Adrenal gland (tissue), 12 donors: Measurements from ENCODE around the gene SNCB. TPM values are rescaled to one million over a fixed set of nuclear protein-coding genes. Genes with fewer than 3 reads are reported as not detected.
A peak's percentile ranks its signal among the peaks of the same experiment; 100 is the strongest.

Source experiments
- DNase-seq, 7 donors: peaks; one replicate each; pipeline ENCODE4 v3.0.0-alpha.2; 2019 to 2020
- H3K27ac ChIP-seq, 5 donors: fragments of 200-600 bp; sonication (generic) in 4 of 5; 1 replicate in 3 of 5; 2 replicates in 2 of 5; pipeline versions ENCODE4 v1.5.1 to v1.8.0; 2016 to 2020; ENCODE audit warnings: mild to moderate bottlenecking in 1 of 5
- H3K27me3 ChIP-seq: fragments of 200-600 bp; 2 replicates; pipeline ENCODE4 v1.8.0; 2021
- H3K36me3 ChIP-seq, 2 donors: fragments of 200-600 bp; replicated peaks in 1 of 2; 1 replicate in 1 of 2; 2 replicates in 1 of 2; pipeline versions ENCODE4 v1.5.1 to v1.8.0; 2018 to 2022
- H3K4me1 ChIP-seq, 2 donors: fragments of 200-600 bp; replicated peaks in 1 of 2; 1 replicate in 1 of 2; 2 replicates in 1 of 2; pipeline versions ENCODE4 v1.5.1 to v1.8.0; 2018 to 2021
- H3K4me3 ChIP-seq, 4 donors: fragments of 200-600 bp; sonication (generic) in 3 of 4; one replicate each; pipeline ENCODE4 v1.5.1; 2016 to 2018
- H3K9me3 ChIP-seq, 3 donors: fragments of 200-600 bp; sonication (generic) in 1 of 3; replicated peaks in 1 of 3; 1 replicate in 2 of 3; 2 replicates in 1 of 3; pipeline versions ENCODE4 v1.5.1 to v1.8.0; 2016 to 2021
- CTCF ChIP-seq, 6 experiments: fragments of 450-650 bp in 4 of 6; fragments of 200-600 bp in 2 of 6; sonication (generic) in 1 of 6; IDR thresholded peaks; 1 replicate in 5 of 6; 2 replicates in 1 of 6; pipeline versions ENCODE4 v1.5.1 to v1.8.0; 2016 to 2021; ENCODE audit warnings: antibody characterized with exemption in 6 of 6, mild to moderate bottlenecking in 2 of 6, moderate library complexity in 1 of 6
- POLR2A ChIP-seq, 2 donors: fragments of 450-650 bp; IDR thresholded peaks; one replicate each; pipeline ENCODE4 v1.6.1; 2017; ENCODE audit warnings: antibody characterized with exemption in 2 of 2, mild to moderate bottlenecking in 2 of 2, moderate library complexity in 1 of 2
- WGBS, 4 donors: extraction: QIAGEN DNeasy Blood & Tissue Kit in 2 of 4; methylation state at CpG; one replicate each; pipeline versions ENCODE4 v1.1.5 to v1.1.7; 2013 to 2017; 5-methylcytosine and 5-hydroxymethylcytosine counted together
- intact Hi-C, 2 donors: fragments of 100-400 bp; cut with DNase I; formaldehyde crosslinking; loops; one replicate each; pipeline versions ENCODE4 v1.14.1 to v1.15.0; 2022 to 2023
- polyA plus RNA-seq, 3 donors: library from polyadenylated mRNA; stranded (reverse); fragments of 200-250 nt in 2 of 3; fragments of 350-450 nt in 1 of 3; fragmentation: Illumina TruSeq in 1 of 3; extraction: RNeasy Lipid Tissue Mini Kit (QIAGEN cat#74804) in 1 of 3; gene quantifications; one replicate each; pipeline ENCODE4 v1.2.3, GENCODE V29; 2013 to 2014
- total RNA-seq, 9 donors: library from RNA; depleted of rRNA in 4 of 9; stranded (reverse); fragments of >200 nt in 4 of 9; fragments of 120-200 nt in 1 of 9; fragmentation: NEBNext Ultra II Directional in 1 of 9; extraction: Animal tissue kit (Norgen Biotek cat#: 25700) in 1 of 9; gene quantifications; one replicate each; pipeline versions ENCODE4 v1.1.0 to v1.2.4, GENCODE V29; 2013 to 2023
- donor health status: healthy with polysubstance abuse.
- donor health status: Bipolar disorder and iron deficiency.
- donor health status: DM: yes; HTN: yes; CAD: no.
- donor health status: DM: no; HTN: no; CAD: no.
- donor health status: DM: no; HTN: no; CAD: no.
- donor health status: DM: yes; HTN: yes; CAD: no.

The SNCB gene
- total and polyA plus RNA-seq, 12 donors, result 0.19 to 8.6 (median 1.5) TPM; not detected in 4

- peaks cover 19% of the 10 kb centered on the region for H3K27me3 ChIP-seq
- 77 to 85% (median 82%) methylated on average over 9 to 12 of the region's 12 CpGs for WGBS, 4 donors
- no peaks in the 10 kb centered on the region for H3K9me3 ChIP-seq
- H3K4me1 ChIP-seq, result no peaks in the 10 kb centered on the region
- DNase-seq, result no peak
- intact Hi-C loops, result no loop called here
- no peak overlapping the region for H3K4me3 ChIP-seq
- TF ChIP-seq CTCF (IDR thresholded peaks at IDR 0.05), result no peak
- TF ChIP-seq POLR2A (IDR thresholded peaks at IDR 0.05), result no peak
- no peaks in the 10 kb centered on the region for H3K36me3 ChIP-seq
- no peak overlapping the region for H3K27ac ChIP-seq
These were observed 47.0 kb upstream of the SNCB start for GRCh38 chr5:176677209-176677939.

DNA sequence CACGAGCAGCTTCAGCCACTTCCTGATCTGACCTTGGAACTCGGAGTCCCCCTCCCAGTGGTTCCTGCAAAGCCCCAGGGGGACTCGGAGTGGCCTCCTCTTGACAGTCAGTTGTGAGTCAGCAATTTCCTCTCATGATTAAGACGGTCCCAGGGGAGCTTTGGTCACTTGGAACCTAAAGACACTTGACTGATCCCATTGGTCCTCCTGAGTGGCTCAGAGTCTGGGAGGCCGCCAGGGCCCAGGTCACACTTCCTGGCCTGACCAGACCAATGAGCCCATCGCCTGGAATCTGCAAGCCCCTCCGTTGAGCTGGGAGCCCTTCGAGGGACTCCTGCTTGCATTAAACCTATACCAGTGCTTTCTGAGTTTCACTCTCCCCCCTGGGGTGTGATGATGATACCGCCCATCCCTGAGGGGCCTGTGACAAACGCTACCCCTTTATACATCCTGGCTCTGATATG is 46.1 kb upstream of the SNCB start:
- Histone ChIP-seq H3K4me1 (no peaks in the 10 kb centered on the region), H3K27me3 (peaks cover 19% of the 10 kb centered on the region), H3K4me3 (no peak overlapping the region), H3K27ac (no peak overlapping the region), H3K36me3 (no peaks in the 10 kb centered on the region), H3K9me3 (no peaks in the 10 kb centered on the region)
- peak in 3 of 7 donors; percentile 32 to 38 (median 33) for DNase-seq
- TF ChIP-seq CTCF (IDR thresholded peaks at IDR 0.05), result no peak
- no peak for TF ChIP-seq POLR2A (IDR thresholded peaks at IDR 0.05)
- WGBS, 4 donors, result 37 to 58% (median 48%) methylated on average over 6 to 10 of the region's 10 CpGs
- intact Hi-C loops, result no loop called here

DNA sequence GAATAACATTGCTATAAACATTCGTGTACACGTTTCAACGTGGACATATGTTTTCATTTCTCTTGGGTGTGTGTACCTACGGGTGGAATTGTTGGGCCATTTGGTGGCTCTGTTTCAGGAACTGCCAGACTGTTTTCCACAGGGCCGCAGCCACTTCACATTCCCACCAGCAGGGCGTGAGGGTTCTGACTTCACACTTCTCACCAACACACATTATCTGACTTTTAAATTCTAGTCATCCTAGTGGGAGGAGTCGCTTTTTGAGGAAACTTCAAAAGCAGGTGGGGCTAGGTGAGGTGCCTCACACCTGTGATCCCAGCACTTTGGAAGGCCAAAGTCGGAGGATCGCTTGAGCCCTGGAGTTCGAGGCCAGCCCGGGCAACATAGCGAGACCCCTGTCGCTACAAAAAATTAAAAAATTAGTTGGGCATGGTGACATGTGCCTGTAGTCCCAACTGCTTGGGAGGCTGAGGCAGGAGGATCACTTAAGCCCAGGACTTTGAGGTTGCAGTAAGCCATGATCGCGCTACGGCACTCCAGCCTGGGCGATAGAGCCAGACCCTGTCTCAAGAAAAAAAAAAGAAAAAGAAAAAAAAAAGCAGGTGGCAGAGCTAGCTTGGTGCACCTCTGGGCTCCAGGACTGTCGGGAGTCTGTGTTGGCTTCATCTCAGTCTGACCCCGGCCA is 45.5 kb upstream of the SNCB start:
- no peak for DNase-seq
- 68 to 79% (median 75%) methylated on average over 19 of the region's 19 CpGs for WGBS, 4 donors
- no peak for TF ChIP-seq POLR2A (IDR thresholded peaks at IDR 0.05)
- peak in 2 of 6 experiments; percentile 22 to 30 for TF ChIP-seq CTCF (IDR thresholded peaks at IDR 0.05)
- H3K27me3 ChIP-seq, result peaks cover 19% of the 10 kb centered on the region
- H3K4me1 ChIP-seq, result no peaks in the 10 kb centered on the region
- no peaks in the 10 kb centered on the region for H3K9me3 ChIP-seq
- H3K27ac ChIP-seq, result no peak overlapping the region
- H3K36me3 ChIP-seq, result no peaks in the 10 kb centered on the region
- intact Hi-C loops, result no loop called here
- no peak overlapping the region for H3K4me3 ChIP-seq

- H3K27me3 ChIP-seq, result peaks cover 13% of the 10 kb centered on the region
- intact Hi-C loops, result no loop called here
- no peaks in the 10 kb centered on the region for H3K4me1 ChIP-seq
- no peak overlapping the region for H3K4me3 ChIP-seq
- TF ChIP-seq POLR2A (IDR thresholded peaks at IDR 0.05) (no peak), CTCF (IDR thresholded peaks at IDR 0.05) (no peak)
- 80 to 90% (median 86%) methylated on average over 17 of the region's 17 CpGs for WGBS, 4 donors
- no peaks in the 10 kb centered on the region for H3K9me3 ChIP-seq
- H3K27ac ChIP-seq, result no peak overlapping the region
- DNase-seq, result no peak
- H3K36me3 ChIP-seq, result no peaks in the 10 kb centered on the region
These were observed 44.5 kb upstream of the SNCB start for GRCh38 chr5:176674799-176675198.
